IMR-90 (cell line): ENCODE data around the gene ZNF684. TPM values are rescaled to one million over a fixed set of nuclear protein-coding genes. Genes with fewer than 3 reads are reported as not detected.
A peak's percentile ranks its signal among the peaks of the same experiment; 100 is the strongest.

Source experiments
- ATAC-seq: fragments of 200-7000 bp; cut with Tn5 transposase; 2 replicates; pipeline ENCODE4 v1.9.1; 2020; ENCODE audit warnings: low read depth, mild to moderate bottlenecking, moderate library complexity
- BruUV-seq: library from RNA; stranded (reverse); fragments of 400-500 nt; replicated peaks from 2 replicates; lab custom pipeline; 2021; lab: Mats Ljungman, UMichigan
- CTCF ChIA-PET: fragments of 300-600 bp; formaldehyde crosslinking; extraction: SDS; loops from one replicate; lab custom pipeline; 2021; ENCODE audit warnings: antibody characterized with exemption; lab: Yijun Ruan, JAX
- POLR2A ChIA-PET: fragments of 300-600 bp; sonication (Branson Sonifier 250); formaldehyde crosslinking; loops from one replicate; lab custom pipeline; 2022; ENCODE audit warnings: antibody characterized with exemption; ENCODE audit not compliant: unreplicated experiment; lab: Charles Lee
- DNase-seq: peaks from one replicate; pipeline ENCODE4 v3.0.0; 2013
- H2AFZ ChIP-seq: replicated peaks from 2 replicates; pipeline ENCODE3; 2013; ENCODE audit warnings: low read length, mild to moderate bottlenecking; ENCODE audit not compliant: poor library complexity
- H2AK5ac ChIP-seq: 2 replicates; pipeline ENCODE4 v1.6.1; 2013; ENCODE audit warnings: low read depth, low read length, inconsistent platforms
- H2AK9ac ChIP-seq: replicated peaks from 2 replicates; pipeline ENCODE3; 2013; ENCODE audit warnings: mild to moderate bottlenecking, low read depth, low read length, moderate library complexity; ENCODE audit not compliant: poor library complexity
- H2BK120ac ChIP-seq: 2 replicates; pipeline ENCODE4 v1.6.1; 2013; ENCODE audit warnings: low read depth, low read length, inconsistent platforms
- H2BK15ac ChIP-seq: 3 replicates; pipeline ENCODE4 v1.6.1; 2013; ENCODE audit warnings: low read depth, low read length, inconsistent platforms
- H2BK20ac ChIP-seq: 2 replicates; pipeline ENCODE4 v1.6.1; 2013; ENCODE audit warnings: low read depth, mild to moderate bottlenecking, inconsistent platforms, low read length, moderate library complexity
- H2BK5ac ChIP-seq: 2 replicates; pipeline ENCODE4 v1.6.1; 2013; ENCODE audit warnings: mild to moderate bottlenecking, low read depth, low read length, inconsistent platforms; ENCODE audit not compliant: poor library complexity, severe bottlenecking
- H3K14ac ChIP-seq: replicated peaks from 2 replicates; pipeline ENCODE4 v1.6.1; 2013; ENCODE audit warnings: low read depth, low read length, inconsistent platforms
- H3K18ac ChIP-seq: 2 replicates; pipeline ENCODE4 v1.6.1; 2013; ENCODE audit warnings: low read depth, low read length, control low read depth
- H3K23ac ChIP-seq: 2 replicates; pipeline ENCODE4 v1.6.1; 2013; ENCODE audit warnings: low read depth, low read length, inconsistent platforms
- H3K27ac ChIP-seq: 2 replicates; pipeline ENCODE4 v1.5.1; 2013; ENCODE audit warnings: mild to moderate bottlenecking, control low read depth, low read length; ENCODE audit not compliant: insufficient read depth
- H3K27me3 ChIP-seq: 2 replicates; pipeline ENCODE4 v1.6.1; 2013; ENCODE audit warnings: low read length; ENCODE audit not compliant: control insufficient read depth, insufficient read depth
- H3K36me3 ChIP-seq: 2 replicates; pipeline ENCODE4 v1.6.1; 2013; ENCODE audit warnings: low read length, mixed read lengths; ENCODE audit not compliant: control insufficient read depth, insufficient read depth
- H3K4ac ChIP-seq: 2 replicates; pipeline ENCODE4 v1.6.1; 2013; ENCODE audit warnings: low read depth, low read length, inconsistent platforms
- H3K4me1 ChIP-seq: 2 replicates; pipeline ENCODE4 v1.6.1; 2013; ENCODE audit warnings: low read length, mixed read lengths; ENCODE audit not compliant: control insufficient read depth, insufficient read depth
- H3K4me2 ChIP-seq: 2 replicates; pipeline ENCODE4 v1.6.1; 2013; ENCODE audit warnings: low read depth, mild to moderate bottlenecking, control low read depth, low read length, moderate library complexity
- H3K4me3 ChIP-seq: 2 replicates; pipeline ENCODE4 v1.5.1; 2013; ENCODE audit warnings: low read depth, mild to moderate bottlenecking, control low read depth, low read length, moderate library complexity; ENCODE audit not compliant: insufficient read depth
- H3K56ac ChIP-seq: 2 replicates; pipeline ENCODE4 v1.6.1; 2013; ENCODE audit warnings: low read length, inconsistent platforms; ENCODE audit not compliant: insufficient read depth; ENCODE audit errors: extremely low read depth
- H3K79me1 ChIP-seq, 2 experiments: 2 replicates each; pipeline ENCODE4 v1.6.1; 2013; ENCODE audit warnings: low read length in 2 of 2, inconsistent platforms in 1 of 2, low read depth in 1 of 2
- H3K9ac ChIP-seq: 2 replicates; pipeline ENCODE4 v1.6.1; 2013; ENCODE audit warnings: low read depth, low read length, control low read depth
- H3K9me1 ChIP-seq: 2 replicates; pipeline ENCODE4 v1.6.1; 2013; ENCODE audit warnings: low read length, inconsistent platforms; ENCODE audit not compliant: insufficient read depth
- H3K9me3 ChIP-seq: 2 replicates; pipeline ENCODE4 v1.6.1; 2013; ENCODE audit warnings: low read length; ENCODE audit not compliant: control insufficient read depth, insufficient read depth
- H4K20me1 ChIP-seq: 2 replicates; pipeline ENCODE4 v1.6.1; 2013; ENCODE audit warnings: low read length, inconsistent platforms; ENCODE audit not compliant: insufficient read depth
- H4K5ac ChIP-seq: 2 replicates; pipeline ENCODE4 v1.6.1; 2013; ENCODE audit warnings: mild to moderate bottlenecking, low read depth, low read length, control low read depth
- H4K8ac ChIP-seq, 2 experiments: 2 replicates each; pipeline ENCODE4 v1.6.1; 2013; ENCODE audit warnings: low read depth in 2 of 2, low read length in 2 of 2, control low read depth in 1 of 2, inconsistent platforms in 1 of 2
- H4K91ac ChIP-seq: 2 replicates; pipeline ENCODE4 v1.6.1; 2013; ENCODE audit warnings: low read depth, low read length, inconsistent platforms; ENCODE audit not compliant: insufficient read depth
- BHLHE40 ChIP-seq: fragments of 150-350 bp; IDR thresholded peaks from 2 replicates; pipeline ENCODE4 v1.6.1; 2016; ENCODE audit warnings: mild to moderate bottlenecking, low read depth, low read length
- CEBPB ChIP-seq: IDR thresholded peaks from 2 replicates; pipeline ENCODE4 v1.6.1; 2012; ENCODE audit warnings: low read depth, low read length, improper control_type of control experiment
- CHD1 ChIP-seq: IDR thresholded peaks from 2 replicates; pipeline ENCODE4 v1.6.1; 2012; ENCODE audit warnings: low read depth, low read length, improper control_type of control experiment
- CTCF ChIP-seq: conservative IDR thresholded peaks from 2 replicates; pipeline ENCODE4 v1.5.1; 2012; ENCODE audit warnings: mild to moderate bottlenecking, low read depth, low read length, improper control_type of control experiment
- ELK1 ChIP-seq: fragments of 150-350 bp; IDR thresholded peaks from 2 replicates; pipeline ENCODE4 v1.6.1; 2016; ENCODE audit warnings: low read depth, mild to moderate bottlenecking, low read length, moderate library complexity, borderline replicate concordance
- FOS ChIP-seq: fragments of 150-350 bp; IDR thresholded peaks from 2 replicates; pipeline ENCODE4 v1.6.1; 2016; ENCODE audit warnings: low read depth, low read length
- MAFK ChIP-seq: IDR thresholded peaks from 2 replicates; pipeline ENCODE4 v1.6.1; 2012; ENCODE audit warnings: low read depth, low read length, improper control_type of control experiment
- MAZ ChIP-seq: IDR thresholded peaks from 2 replicates; pipeline ENCODE4 v1.6.1; 2012; ENCODE audit warnings: low read depth, mild to moderate bottlenecking, low read length, improper control_type of control experiment, moderate library complexity, borderline replicate concordance
- MXI1 ChIP-seq: IDR thresholded peaks from 2 replicates; pipeline ENCODE4 v1.6.1; 2012; ENCODE audit warnings: low read depth, mild to moderate bottlenecking, low read length, moderate library complexity, borderline replicate concordance
- NFE2L2 ChIP-seq: fragments of 150-350 bp; IDR thresholded peaks from 2 replicates; pipeline ENCODE4 v1.6.1; 2016; ENCODE audit warnings: low read depth, mild to moderate bottlenecking, low read length
- POLR2A ChIP-seq: IDR thresholded peaks from 2 replicates; pipeline ENCODE4 v1.6.1; 2012; ENCODE audit warnings: mild to moderate bottlenecking, low read depth, low read length
- RAD21 ChIP-seq: IDR thresholded peaks from 2 replicates; pipeline ENCODE4 v1.6.1; 2012; ENCODE audit warnings: low read length, improper control_type of control experiment
- RCOR1 ChIP-seq: IDR thresholded peaks from 2 replicates; pipeline ENCODE4 v1.6.1; 2012; ENCODE audit warnings: mild to moderate bottlenecking, low read length, improper control_type of control experiment; ENCODE audit not compliant: insufficient replicate concordance
- RFX5 ChIP-seq: IDR thresholded peaks from 2 replicates; pipeline ENCODE4 v1.8.0; 2012; ENCODE audit warnings: low read depth, mild to moderate bottlenecking, low read length, moderate library complexity
- SMC3 ChIP-seq: fragments of 150-350 bp; IDR thresholded peaks from 2 replicates; pipeline ENCODE4 v1.6.1; 2016; ENCODE audit warnings: low read depth, mild to moderate bottlenecking, antibody characterized with exemption, low read length, moderate library complexity
- USF2 ChIP-seq: fragments of 150-350 bp; IDR thresholded peaks from 2 replicates; pipeline ENCODE4 v1.6.1; 2017; ENCODE audit warnings: mild to moderate bottlenecking, antibody characterized with exemption, low read length, low read depth
- WGBS, 2 experiments: methylation state at CpG; one replicate each; pipeline versions ENCODE4 v1.1.5 to v1.1.7; 2013; ENCODE audit warnings: missing lambda C conversion rate in 2 of 2; ENCODE audit not compliant: insufficient read length in 1 of 2; ENCODE audit errors: extremely low coverage in 2 of 2; 5-methylcytosine and 5-hydroxymethylcytosine counted together
- dilution Hi-C: fragments of 300-500 bp; cut with HindIII; formaldehyde crosslinking; loops from one replicate; pipeline ENCODE4 v1.14.3; 2018; ENCODE audit warnings: low sequenced_read_pairs; ENCODE audit not compliant: unreplicated experiment
- in situ Hi-C: fragments of 300-500 bp; cut with MboI; formaldehyde crosslinking; loops from 3 replicates; pipeline ENCODE4 v1.14.3; 2019; ENCODE audit warnings: low sequenced_read_pairs, inconsistent platforms, mixed read lengths
- intact Hi-C: fragments of 100-400 bp; cut with micrococcal nuclease; formaldehyde crosslinking; loops from 2 replicates; pipeline ENCODE4 v1.10.0; 2022
- polyA plus RNA-seq, 3 experiments: library from polyadenylated mRNA; depleted of rRNA; stranded (reverse); fragments of >200 nt; gene quantifications; 2 replicates each; pipeline ENCODE4 v1.2.3, GENCODE V29; 2012; ENCODE audit warnings: low replicate concordance in 1 of 3
- total RNA-seq: library from RNA; depleted of rRNA; stranded (reverse); fragments of >200 nt; gene quantifications from 2 replicates; pipeline ENCODE4 v1.2.3, GENCODE V29; 2012

Gene ZNF684
- total and polyA plus RNA-seq, 2 of the 4 experiments (the other 2 are of a cell fraction) = 1.4 to 4.1 TPM

GRCh38 chr1:40583980-40584379 lies 52.5 kb downstream of the ZNF684 start:
- Histone ChIP-seq H4K8ac (no peak overlapping the region), H2AK9ac (no peak overlapping the region), H3K27me3 (peaks cover 15% of the 10 kb centered on the region), H2BK15ac (no peak overlapping the region), H3K79me1 (no peaks in the 10 kb centered on the region), H4K5ac (no peak overlapping the region), H2BK20ac (no peak overlapping the region), H2AFZ (no peak overlapping the region), H3K9me1 (no peaks in the 10 kb centered on the region), H4K91ac (no peak overlapping the region), H3K4me3 (no peak overlapping the region), H3K23ac (no peak overlapping the region), H3K27ac (no peak overlapping the region), H2BK5ac (no peak overlapping the region), H3K4ac (no peak overlapping the region), H3K14ac (no peak overlapping the region), H3K56ac (no peak overlapping the region), H3K4me1 (no peaks in the 10 kb centered on the region), H2BK120ac (no peak overlapping the region), H3K9ac (no peak overlapping the region), H3K9me3 (no peaks in the 10 kb centered on the region), H4K20me1 (no peaks in the 10 kb centered on the region), H3K36me3 (no peaks in the 10 kb centered on the region), H3K4me2 (no peak overlapping the region), H2AK5ac (no peak overlapping the region), H3K18ac (no peak overlapping the region)
- CTCF ChIA-PET = no interaction called here
- DNase-seq (no peak), ATAC-seq (peak; percentile 21; the same call in 1 of the 2 replicates)
- in situ Hi-C loops = no loop called here
- no CpG with 5 or more reads among the region's 6 CpGs for WGBS, 2 experiments
- POLR2A ChIA-PET = no interaction called here
- dilution Hi-C loops = no loop called here
- intact Hi-C loops = no loop called here
- TF ChIP-seq POLR2A (no peak), MXI1 (no peak), CEBPB (no peak), FOS (no peak), SMC3 (no peak), RAD21 (no peak), RFX5 (no peak), ELK1 (no peak), RCOR1 (no peak), MAZ (no peak), USF2 (no peak), NFE2L2 (no peak), CTCF (no peak), MAFK (no peak), BHLHE40 (no peak), CHD1 (no peak)
- BruUV-seq = no TSS peak
